ENCODE measurements around the gene ZFP1. TPM values are rescaled to one million over a fixed set of nuclear protein-coding genes. Genes with fewer than 3 reads are reported as not detected.

ZFP1 gene
- total RNA-seq, 1 experiment from 2014 or later, result 10.6 TPM

DNA sequence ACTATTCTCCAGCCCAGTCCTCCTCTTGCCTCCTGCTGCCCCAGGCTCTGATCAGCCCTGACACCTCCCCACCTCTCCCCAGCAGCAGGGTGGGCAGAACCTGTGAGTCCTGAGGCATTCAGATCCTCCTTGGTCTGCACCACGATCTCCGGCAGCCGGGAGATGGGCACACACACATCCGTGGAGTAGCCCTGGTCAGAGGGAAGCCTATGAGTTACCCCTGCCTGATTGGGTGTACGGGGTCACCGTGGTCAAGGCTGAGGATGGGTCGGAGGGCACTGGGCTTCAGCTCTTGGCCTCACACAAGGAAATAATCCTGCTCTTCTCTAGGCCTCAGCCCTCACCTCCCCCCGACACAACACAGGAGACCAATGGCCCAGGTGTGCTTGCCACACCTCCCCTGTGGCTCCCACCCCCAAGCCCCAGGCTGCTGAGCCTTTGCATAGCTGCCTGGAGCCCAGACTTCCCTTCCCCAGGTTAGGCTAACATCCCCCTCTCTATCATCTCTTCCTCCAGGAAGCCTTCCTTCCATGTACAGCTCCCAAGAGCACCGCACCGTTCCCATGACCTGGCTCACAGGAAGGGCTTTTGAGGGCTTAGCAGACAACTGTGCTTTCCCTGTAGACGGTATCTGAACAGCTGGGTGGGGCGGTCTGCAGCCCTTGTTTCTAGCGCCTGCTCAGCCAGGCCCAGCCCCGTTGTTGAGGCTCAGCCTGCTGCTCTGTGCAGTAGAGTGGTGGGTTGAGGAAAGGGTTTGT lies 35.4 kb upstream of the ZFP1 start:
- TF ChIP-seq, protein P1, sequence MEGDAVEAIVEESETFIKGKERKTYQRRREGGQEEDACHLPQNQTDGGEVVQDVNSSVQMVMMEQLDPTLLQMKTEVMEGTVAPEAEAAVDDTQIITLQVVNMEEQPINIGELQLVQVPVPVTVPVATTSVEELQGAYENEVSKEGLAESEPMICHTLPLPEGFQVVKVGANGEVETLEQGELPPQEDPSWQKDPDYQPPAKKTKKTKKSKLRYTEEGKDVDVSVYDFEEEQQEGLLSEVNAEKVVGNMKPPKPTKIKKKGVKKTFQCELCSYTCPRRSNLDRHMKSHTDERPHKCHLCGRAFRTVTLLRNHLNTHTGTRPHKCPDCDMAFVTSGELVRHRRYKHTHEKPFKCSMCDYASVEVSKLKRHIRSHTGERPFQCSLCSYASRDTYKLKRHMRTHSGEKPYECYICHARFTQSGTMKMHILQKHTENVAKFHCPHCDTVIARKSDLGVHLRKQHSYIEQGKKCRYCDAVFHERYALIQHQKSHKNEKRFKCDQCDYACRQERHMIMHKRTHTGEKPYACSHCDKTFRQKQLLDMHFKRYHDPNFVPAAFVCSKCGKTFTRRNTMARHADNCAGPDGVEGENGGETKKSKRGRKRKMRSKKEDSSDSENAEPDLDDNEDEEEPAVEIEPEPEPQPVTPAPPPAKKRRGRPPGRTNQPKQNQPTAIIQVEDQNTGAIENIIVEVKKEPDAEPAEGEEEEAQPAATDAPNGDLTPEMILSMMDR (IDR thresholded peaks at IDR 0.05; ENCODE audit: unreplicated experiment), result no peak
- no peak for DNase-seq
- Mint-ChIP-seq H3K27ac (ENCODE audit: unreplicated experiment) (no peak overlapping the region), H3K9me3 (ENCODE audit: low read depth, unreplicated experiment) (no peaks in the 10 kb centered on the region), H3K4me3 (ENCODE audit: low read depth, unreplicated experiment) (no peak overlapping the region), H3K27me3 (ENCODE audit: unreplicated experiment) (no peaks in the 10 kb centered on the region), H3K36me3 (ENCODE audit: insufficient read depth, unreplicated experiment) (peaks cover 19% of the 10 kb centered on the region), H3K4me1 (ENCODE audit: low read depth, unreplicated experiment) (peaks cover 43% of the 10 kb centered on the region)
- CTCF ChIA-PET, result interaction anchor here (1.0 kb wide), 1 partner anchor 114 kb away, joined by 3 read pairs; the partner anchor contains the start of gene ZNRF1
- intact Hi-C loops (cut with micrococcal nuclease; ENCODE audit: unreplicated experiment), result loop anchor here (10.0 kb wide), 1 partner anchor 238 kb away; no protein-coding TSS in a partner anchor
- no TSS peak for BruUV-seq (replicated peaks)

- Mint-ChIP-seq H3K4me3 (ENCODE audit: low read depth, unreplicated experiment) (no peak overlapping the region), H3K36me3 (ENCODE audit: insufficient read depth, unreplicated experiment) (peaks cover 19% of the 10 kb centered on the region), H3K4me1 (ENCODE audit: low read depth, unreplicated experiment) (peaks cover 37% of the 10 kb centered on the region), H3K27ac (ENCODE audit: unreplicated experiment) (no peak overlapping the region), H3K9me3 (ENCODE audit: low read depth, unreplicated experiment) (no peaks in the 10 kb centered on the region), H3K27me3 (ENCODE audit: unreplicated experiment) (peaks cover 4% of the 10 kb centered on the region)
- no peak for DNase-seq
- CTCF ChIA-PET, result interaction anchor here (1.0 kb wide), 1 partner anchor 115 kb away, joined by 3 read pairs; the partner anchor contains the start of gene ZNRF1
- BruUV-seq (replicated peaks), result no TSS peak
- TF ChIP-seq, protein P1 (IDR thresholded peaks at IDR 0.05; ENCODE audit: unreplicated experiment), result no peak
- intact Hi-C loops (cut with micrococcal nuclease; ENCODE audit: unreplicated experiment), result loop anchor here (10.0 kb wide), 1 partner anchor 239 kb away; no protein-coding TSS in a partner anchor
Measured at GRCh38 chr16:75113541-75114121, 34.7 kb upstream of the ZFP1 start.

GRCh38 chr16:75114179-75114945 lies 34.0 kb upstream of the ZFP1 start:
- Mint-ChIP-seq H3K27me3 (ENCODE audit: unreplicated experiment) (peaks cover 11% of the 10 kb centered on the region), H3K36me3 (ENCODE audit: insufficient read depth, unreplicated experiment) (peaks cover 12% of the 10 kb centered on the region), H3K4me1 (ENCODE audit: low read depth, unreplicated experiment) (peaks cover 30% of the 10 kb centered on the region), H3K4me3 (ENCODE audit: low read depth, unreplicated experiment) (no peak overlapping the region), H3K9me3 (ENCODE audit: low read depth, unreplicated experiment) (no peaks in the 10 kb centered on the region), H3K27ac (ENCODE audit: unreplicated experiment) (no peak overlapping the region)
- CTCF ChIA-PET, result no interaction called here
- TF ChIP-seq, protein P1 (IDR thresholded peaks at IDR 0.05; ENCODE audit: unreplicated experiment), result no peak
- no peak for DNase-seq
- intact Hi-C loops (cut with micrococcal nuclease; ENCODE audit: unreplicated experiment), result loop anchor here (10.0 kb wide), 1 partner anchor 240 kb away; no protein-coding TSS in a partner anchor
- no TSS peak for BruUV-seq (replicated peaks)
